Right ventricle myocardium superior (tissue), 1 donor: Measurements from ENCODE around the gene KMT2C. TPM values are rescaled to one million over a fixed set of nuclear protein-coding genes. Genes with fewer than 3 reads are reported as not detected.

Source experiments
- ATAC-seq: fragments of 200-7000 bp; cut with Tn5 transposase; one replicate; pipeline ENCODE4 v1.9.1; 2020; ENCODE audit warnings: mild to moderate bottlenecking; ENCODE audit not compliant: poor library complexity
- DNase-seq: peaks from one replicate; pipeline ENCODE4 v3.0.0-alpha.2; 2020
- intact Hi-C: fragments of 100-400 bp; cut with DNase I; formaldehyde crosslinking; loops from one replicate; pipeline ENCODE4 v1.11.2; 2022
- total RNA-seq: library from RNA; stranded (reverse); fragmentation: NEBNext Ultra II Directional; extraction: Animal tissue kit (Norgen Biotek cat#: 25700); gene quantifications from one replicate; pipeline ENCODE4 v1.2.1, GENCODE V29; 2021
- donor health status: DM: no; HTN: yes; CAD: no; lungs with severe emphysema.

The KMT2C gene
- total RNA-seq, 1 donor from 2014 or later = 34.8 TPM

- DNase-seq (no peak), ATAC-seq (no peak)
- intact Hi-C loops = no loop called here
Observed at GRCh38 chr7:152140560-152140959, 295.2 kb downstream of the KMT2C start.

DNA sequence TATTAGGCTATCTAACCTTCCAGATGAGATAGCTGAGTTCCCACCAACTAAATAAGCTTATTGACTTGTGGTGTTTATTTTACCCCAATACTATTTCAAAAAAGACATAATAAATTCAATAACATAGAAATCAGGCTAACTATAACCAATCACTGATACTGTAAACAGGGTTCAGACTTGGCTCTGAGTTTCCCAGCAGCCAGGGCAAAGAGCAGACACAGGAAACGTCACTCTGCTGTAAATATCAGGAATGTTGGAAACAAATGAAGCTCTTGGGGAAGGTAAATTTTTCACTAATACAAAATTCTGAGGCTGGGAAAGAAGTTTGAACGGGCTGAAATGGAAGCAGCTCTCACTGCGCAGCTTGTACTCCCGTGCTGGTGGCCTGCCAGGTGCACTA is 295.7 kb downstream of the KMT2C start:
- ATAC-seq = no peak
- intact Hi-C loops = no loop called here
- DNase-seq = no peak

GRCh38 chr7:152137476-152138025 is 298.3 kb downstream of the KMT2C start:
- intact Hi-C loops = no loop called here
- DNase-seq (no peak), ATAC-seq (no peak)

- ATAC-seq = peak; percentile 75
- intact Hi-C loops = no loop called here
- no peak for DNase-seq
Observed at GRCh38 chr7:152136686-152137085, 299.1 kb downstream of the KMT2C start.

- DNase-seq (no peak), ATAC-seq (no peak)
- intact Hi-C loops = no loop called here
Observed at GRCh38 chr7:152133804-152134203, 302.0 kb downstream of the KMT2C start.

DNA sequence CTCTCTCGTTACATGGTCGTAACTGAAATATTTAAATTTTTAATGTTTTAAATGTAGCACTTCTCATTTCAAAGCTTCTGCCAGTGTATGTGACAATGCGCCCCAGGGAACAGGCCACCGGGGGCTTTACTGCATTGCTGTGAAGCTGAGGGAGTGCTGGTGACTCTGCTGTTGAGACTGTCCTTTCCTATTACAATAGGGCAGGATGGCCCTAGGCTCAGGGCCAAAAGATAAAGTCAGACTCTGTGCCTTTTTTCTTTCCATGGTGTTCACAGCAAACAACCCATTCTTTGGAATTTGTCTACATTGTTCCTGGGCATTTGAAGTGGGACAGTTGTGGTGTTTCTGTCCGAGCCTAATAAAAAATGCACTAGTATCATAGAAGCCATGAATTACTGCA is 303.0 kb downstream of the KMT2C start:
- DNase-seq (no peak), ATAC-seq (peak; percentile 40)
- intact Hi-C loops = no loop called here

DNA sequence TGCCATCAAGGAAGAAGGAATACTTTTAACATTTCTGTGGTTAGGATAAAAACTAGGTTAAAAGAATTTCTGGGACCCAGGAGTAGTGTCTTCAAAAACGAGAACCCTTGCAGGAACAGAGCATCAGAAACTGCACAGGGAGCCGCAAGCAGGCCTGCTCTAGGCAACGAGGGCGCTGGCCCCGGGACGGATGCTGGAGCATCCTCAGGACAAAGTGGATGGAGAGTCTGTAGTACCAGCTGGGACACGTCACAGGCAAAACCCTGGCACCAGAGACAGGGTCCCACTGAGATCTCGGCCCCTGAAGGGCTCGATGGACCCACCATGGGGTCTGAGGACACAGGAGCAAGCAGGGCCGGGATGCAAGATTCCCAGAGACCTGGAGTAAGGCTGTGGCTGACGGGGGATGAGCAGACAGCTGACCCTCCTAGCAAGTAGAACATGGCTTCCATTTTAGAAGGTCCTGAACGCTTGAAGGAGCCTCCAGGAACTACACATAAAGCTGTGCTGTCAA is 303.8 kb downstream of the KMT2C start:
- intact Hi-C loops = no loop called here
- no peak for ATAC-seq
- DNase-seq = no peak

DNA sequence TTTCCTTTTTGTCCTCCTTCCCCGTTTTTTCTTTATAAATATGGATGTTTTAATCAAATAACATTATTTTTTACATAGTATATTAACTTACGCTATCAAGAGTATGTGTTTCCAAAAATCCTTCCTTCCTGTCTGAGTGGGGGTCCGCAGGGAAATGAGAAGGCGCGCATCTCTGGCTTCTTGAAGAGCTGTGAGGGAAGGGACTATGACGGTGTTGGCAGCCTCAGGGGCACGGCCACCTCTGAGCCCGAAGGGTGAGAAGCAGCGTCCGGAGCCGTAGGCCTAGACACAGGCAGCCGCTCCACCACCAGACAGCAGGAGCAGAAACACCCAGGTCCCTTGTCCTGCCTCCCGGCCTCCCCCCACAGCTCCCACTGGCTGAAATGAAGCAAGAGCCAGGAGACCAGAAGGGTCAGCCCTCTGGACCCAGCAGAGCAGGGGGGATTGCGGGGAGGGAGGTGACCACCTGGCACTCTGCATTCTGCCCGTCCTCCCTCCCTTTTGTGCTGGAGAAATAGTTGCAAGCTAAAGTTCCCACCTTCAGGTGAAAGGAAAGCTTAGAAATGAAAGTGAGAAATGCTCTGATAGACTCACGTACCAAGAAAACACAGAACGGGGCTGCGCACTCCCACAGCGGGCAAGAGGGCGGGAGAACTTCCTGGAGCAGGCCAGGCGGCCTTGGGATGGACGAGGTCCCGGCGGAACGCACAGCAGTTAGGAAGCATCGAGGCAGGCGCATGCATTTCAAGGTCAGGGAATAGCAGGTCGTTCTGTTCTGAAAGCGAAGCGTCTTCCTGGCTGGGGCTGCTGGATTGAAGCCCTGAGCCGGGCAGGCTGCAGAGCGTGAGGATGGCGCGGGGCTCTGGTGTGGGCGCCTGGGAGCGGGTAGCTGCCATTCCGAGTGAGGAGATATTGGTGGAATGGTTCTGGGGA is 304.9 kb downstream of the KMT2C start:
- no peak for ATAC-seq
- intact Hi-C loops = no loop called here
- no peak for DNase-seq

DNA sequence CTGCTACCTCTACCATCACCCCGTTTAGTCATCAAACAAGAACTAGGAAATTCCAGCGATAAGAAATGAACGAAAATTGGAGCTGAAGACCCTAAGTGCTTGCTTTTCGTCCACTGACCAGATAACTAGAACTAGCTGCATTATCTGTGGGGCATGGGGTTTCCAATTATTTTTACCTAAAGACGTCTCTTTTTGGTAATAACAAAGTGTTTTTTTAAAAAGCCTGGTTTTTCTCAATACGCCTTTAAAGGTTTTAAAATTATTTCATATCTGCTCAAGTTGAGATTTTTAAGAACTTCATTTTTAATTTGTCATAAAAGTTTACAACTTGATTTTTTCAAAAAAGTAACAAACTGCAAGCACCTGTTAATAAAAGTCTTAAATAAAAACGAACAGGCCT is 306.1 kb downstream of the KMT2C start:
- ATAC-seq (no peak), DNase-seq (no peak)
- intact Hi-C loops = no loop called here

GRCh38 chr7:152128741-152129461 is 306.9 kb downstream of the KMT2C start:
- no peak for ATAC-seq
- DNase-seq = no peak
- intact Hi-C loops = no loop called here

DNA sequence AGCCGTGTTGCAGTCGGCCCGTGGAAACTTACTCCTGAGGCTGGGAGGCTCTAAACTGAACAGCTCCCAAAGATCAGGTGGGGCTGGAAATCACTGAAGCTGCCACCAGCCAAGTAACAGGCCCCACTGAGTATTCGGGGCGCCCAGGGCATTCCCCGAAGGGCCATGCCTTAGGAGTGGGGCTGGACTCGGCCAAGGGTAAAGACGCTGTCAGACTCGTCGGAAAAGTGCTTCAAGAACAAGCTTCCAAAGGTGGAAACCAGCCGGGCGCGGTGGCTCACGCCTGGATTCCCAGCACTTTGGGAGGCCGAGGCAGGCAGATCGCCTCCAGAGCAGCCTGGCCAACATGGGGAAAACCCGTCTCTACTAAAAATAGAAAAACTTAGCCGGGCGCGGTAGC is 307.6 kb downstream of the KMT2C start:
- intact Hi-C loops = no loop called here
- ATAC-seq (no peak), DNase-seq (no peak)

DNA sequence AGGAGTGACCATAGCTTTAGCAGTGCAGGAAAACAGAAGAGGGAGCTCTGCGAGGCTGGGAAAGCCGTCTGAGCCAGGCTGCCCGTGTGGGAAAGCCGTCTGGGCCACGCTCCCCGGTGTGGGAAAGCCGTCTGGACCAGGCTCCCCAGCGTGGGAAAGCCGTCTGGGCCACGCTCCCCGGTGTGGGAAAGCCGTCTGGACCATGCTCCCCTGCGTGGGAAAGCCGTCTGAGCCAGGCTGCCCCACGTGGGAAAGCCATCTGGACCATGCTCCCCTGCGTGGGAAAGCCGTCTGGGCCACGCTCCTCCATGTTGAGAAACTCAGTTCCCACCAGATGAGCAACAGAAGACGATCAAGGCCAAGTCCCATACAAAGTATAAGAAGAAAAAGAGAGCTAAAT is 308.6 kb downstream of the KMT2C start:
- intact Hi-C loops = no loop called here
- no peak for DNase-seq
- no peak for ATAC-seq

DNA sequence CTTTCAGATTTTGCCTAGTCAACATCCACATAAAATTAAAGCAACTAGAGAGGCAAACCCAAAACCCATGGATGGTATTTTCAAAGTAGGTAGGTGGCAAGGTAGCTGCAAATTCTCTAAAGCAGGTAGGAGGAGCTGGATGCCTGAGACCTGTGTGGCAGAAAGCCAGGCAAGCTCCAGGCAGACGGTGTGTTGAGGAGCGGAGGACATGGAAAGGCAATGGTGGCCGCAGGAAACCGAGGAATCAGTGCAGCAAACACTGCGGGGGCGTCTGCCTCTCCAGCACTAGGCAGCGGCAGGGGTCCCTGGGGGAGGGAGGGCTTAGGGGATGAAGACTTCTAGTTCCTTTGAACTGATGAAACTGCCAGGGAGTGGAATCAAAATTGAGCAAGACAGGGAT is 309.1 kb downstream of the KMT2C start:
- no peak for ATAC-seq
- intact Hi-C loops = no loop called here

DNA sequence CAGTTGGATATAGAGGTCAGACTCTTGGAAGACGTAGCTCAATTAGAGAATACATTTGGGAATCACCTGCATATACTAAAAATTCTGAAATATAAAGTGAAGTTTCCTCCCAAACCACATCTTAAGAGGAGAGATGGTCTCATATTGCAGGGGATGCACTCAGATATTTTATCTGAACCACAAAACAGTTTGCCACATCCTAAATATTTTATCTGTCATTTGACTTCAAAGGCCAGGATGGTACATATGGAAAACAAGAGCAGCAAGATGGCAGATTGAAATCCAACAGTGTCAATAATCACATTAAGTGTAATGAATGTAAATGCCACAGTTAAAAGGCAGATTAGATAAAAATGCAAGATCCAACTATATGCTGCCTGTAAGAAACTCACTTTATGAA is 313.3 kb downstream of the KMT2C start:
- ATAC-seq = no peak
- no peak for DNase-seq
- intact Hi-C loops = no loop called here

More for the DNA sequence above, 309.1 kb downstream of the KMT2C start:
- DNase-seq = no peak

DNA sequence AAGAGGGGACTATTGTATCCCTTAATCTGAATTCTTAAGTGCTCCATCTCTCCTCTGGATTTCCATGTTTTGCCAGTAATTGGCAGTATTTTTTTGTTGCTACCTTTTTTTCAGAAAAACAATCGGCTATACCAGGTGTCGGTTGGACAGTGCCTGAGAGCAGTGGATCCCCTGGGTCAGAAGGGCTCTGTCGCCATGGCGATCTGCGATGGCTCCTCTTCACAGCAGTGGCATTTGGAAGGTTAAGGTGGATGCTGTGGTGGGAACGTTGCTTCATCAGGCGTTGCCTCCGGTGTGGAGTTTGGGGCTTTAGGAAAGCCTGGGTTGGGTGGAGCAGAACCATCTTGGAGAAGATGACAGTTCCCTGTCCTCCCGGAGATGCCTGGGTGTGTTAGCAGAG is 314.4 kb downstream of the KMT2C start:
- intact Hi-C loops = no loop called here
- DNase-seq = no peak
- no peak for ATAC-seq

DNA sequence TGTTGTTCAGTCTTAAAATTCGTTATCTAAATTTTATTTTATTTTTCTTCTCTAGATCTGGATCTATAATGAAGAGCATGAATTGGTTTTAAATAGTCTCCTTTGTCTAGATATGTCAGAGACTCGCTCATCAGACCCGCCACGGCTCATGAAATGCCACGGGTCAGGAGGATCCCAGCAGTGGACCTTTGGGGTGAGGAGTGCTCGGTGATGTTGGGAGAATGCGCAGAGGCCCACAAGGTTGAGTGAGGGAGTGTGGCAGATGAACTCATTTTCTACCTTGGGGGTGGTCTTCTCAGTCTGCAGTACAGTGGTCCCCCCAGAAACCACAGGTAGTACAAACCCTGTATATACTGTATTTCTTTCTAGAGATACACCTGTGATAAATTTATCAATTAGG is 315.0 kb downstream of the KMT2C start:
- intact Hi-C loops = no loop called here
- DNase-seq (no peak), ATAC-seq (no peak)

DNA sequence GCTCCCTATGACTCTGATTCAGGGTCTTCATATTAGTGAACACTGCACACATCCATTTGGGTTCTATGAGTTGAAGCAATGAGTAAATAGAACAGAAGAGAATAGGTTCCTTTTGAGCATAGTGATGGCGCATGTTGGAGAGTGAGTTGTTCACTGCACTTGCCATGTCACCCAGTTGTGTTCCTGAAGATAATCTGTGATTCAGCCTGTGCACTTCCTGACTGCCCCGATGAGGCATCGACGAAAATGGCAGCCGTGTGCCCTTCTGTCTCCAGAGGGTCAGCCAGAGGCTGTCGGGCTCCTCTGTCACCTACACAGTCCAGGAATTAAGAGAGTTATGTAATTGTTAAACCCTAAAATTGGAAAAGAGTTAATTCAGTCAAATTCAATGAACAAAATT is 315.6 kb downstream of the KMT2C start:
- no peak for ATAC-seq
- no peak for DNase-seq
- intact Hi-C loops = no loop called here

DNA sequence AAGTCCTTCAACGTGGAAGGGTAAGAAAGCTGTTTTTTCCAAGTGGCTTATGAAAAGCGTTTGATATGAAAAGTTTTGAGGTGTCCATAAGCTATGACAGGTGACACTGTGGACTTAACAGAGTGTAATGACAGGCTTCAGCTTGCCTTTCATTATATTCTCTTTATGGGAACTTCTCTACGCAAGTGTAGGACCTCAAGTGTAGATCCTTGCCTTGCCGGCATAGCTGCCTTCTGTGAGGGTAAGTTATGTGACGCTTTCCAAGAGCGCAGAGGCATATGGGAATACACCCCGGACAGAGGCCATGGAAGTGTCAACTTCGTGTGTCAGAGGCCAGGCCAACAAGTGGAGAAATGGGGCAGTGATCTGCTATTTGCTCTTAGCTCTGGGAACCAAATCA is 318.4 kb downstream of the KMT2C start:
- DNase-seq (no peak), ATAC-seq (no peak)
- intact Hi-C loops = no loop called here

DNA sequence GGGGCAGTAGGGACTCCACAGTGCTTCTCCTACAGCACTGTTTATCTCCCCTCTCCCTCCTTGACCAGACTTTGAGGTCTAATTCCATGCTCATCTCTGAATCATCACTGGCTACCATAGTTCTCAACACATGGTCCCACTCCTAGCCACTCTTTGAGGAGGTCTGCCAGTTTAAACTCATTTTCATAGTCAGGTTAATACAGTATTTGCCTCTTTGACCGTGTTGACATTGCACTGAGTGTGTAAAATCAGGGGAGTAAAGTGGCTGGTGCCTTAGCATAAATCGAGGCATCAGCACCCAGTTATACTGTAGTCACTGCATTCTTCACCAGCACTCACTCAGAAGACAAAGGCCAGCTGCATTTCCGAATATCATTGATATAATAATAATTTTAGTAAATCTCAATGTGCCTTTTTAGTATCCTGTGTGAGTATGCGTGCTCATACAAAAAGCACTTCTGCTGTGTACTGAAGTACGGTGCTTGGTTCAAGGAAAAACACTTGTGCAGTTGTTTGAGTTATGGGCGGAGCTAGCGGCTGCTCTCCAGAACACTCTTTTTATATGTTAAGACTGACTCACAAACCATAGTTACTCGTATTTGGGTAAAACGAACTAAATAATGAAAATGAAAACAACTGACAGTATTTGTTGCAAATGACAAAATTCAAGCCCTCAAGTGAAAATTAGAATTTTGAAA is 320.6 kb downstream of the KMT2C start:
- intact Hi-C loops = no loop called here
- DNase-seq (no peak), ATAC-seq (no peak)
